Hepatocyte (in vitro differentiated cells): ENCODE data around the gene ZBED3. TPM values are rescaled to one million over a fixed set of nuclear protein-coding genes. Genes with fewer than 3 reads are reported as not detected.

Experiments
- DNase-seq: peaks from one replicate; pipeline ENCODE4 v3.0.0-alpha.2; 2016; ENCODE audit warnings: low spot score
- H2AFZ ChIP-seq: fragments of 200-600 bp; sonication (generic); 2 replicates; pipeline ENCODE4 v1.6.0; 2016; ENCODE audit warnings: antibody characterized with exemption, mild to moderate bottlenecking
- H3K27ac ChIP-seq: fragments of 200-600 bp; sonication (generic); 2 replicates; pipeline ENCODE4 v1.5.1; 2016; ENCODE audit warnings: mild to moderate bottlenecking
- H3K27me3 ChIP-seq: fragments of 200-600 bp; sonication (generic); 2 replicates; pipeline ENCODE4 v1.6.1; 2016
- H3K36me3 ChIP-seq: fragments of 200-600 bp; sonication (generic); replicated peaks from 2 replicates; pipeline ENCODE4 v1.5.1; 2016; ENCODE audit warnings: low read depth; ENCODE audit not compliant: insufficient read depth
- H3K4me1 ChIP-seq: fragments of 200-600 bp; sonication (generic); 2 replicates; pipeline ENCODE4 v1.5.1; 2016; ENCODE audit warnings: mild to moderate bottlenecking, moderate library complexity; ENCODE audit not compliant: insufficient read depth
- H3K4me2 ChIP-seq: fragments of 200-600 bp; sonication (generic); 2 replicates; pipeline ENCODE4 v1.6.0; 2016
- H3K4me3 ChIP-seq: fragments of 200-600 bp; sonication (generic); 2 replicates; pipeline ENCODE4 v1.5.1; 2016; ENCODE audit warnings: mild to moderate bottlenecking
- H3K79me2 ChIP-seq: fragments of 200-600 bp; sonication (generic); 2 replicates; pipeline ENCODE4 v1.6.0; 2017; ENCODE audit warnings: mild to moderate bottlenecking
- H3K9me2 ChIP-seq: fragments of 200-600 bp; sonication (generic); replicated peaks from 2 replicates; pipeline ENCODE4 v1.6.0; 2017; ENCODE audit warnings: mild to moderate bottlenecking; ENCODE audit not compliant: insufficient read depth
- H3K9me3 ChIP-seq: fragments of 200-600 bp; sonication (generic); 2 replicates; pipeline ENCODE4 v1.5.1; 2016; ENCODE audit warnings: low read depth, mild to moderate bottlenecking
- H4K20me1 ChIP-seq: fragments of 200-600 bp; sonication (generic); 2 replicates; pipeline ENCODE4 v1.6.0; 2016; ENCODE audit warnings: mild to moderate bottlenecking; ENCODE audit not compliant: insufficient read depth, poor library complexity, severe bottlenecking
- EZH2 ChIP-seq: fragments of 200-600 bp; sonication (generic); IDR thresholded peaks from 2 replicates; pipeline ENCODE4 v1.6.1; 2016; ENCODE audit warnings: antibody characterized with exemption, mild to moderate bottlenecking, borderline replicate concordance
- EZH2phosphoT487 ChIP-seq: fragments of 200-600 bp; sonication (generic); IDR thresholded peaks from one replicate; pipeline ENCODE4 v1.6.1; 2018; ENCODE audit warnings: antibody characterized with exemption, mild to moderate bottlenecking, low read depth, moderate library complexity; ENCODE audit not compliant: unreplicated experiment, severe bottlenecking
- WGBS: methylation state at CpG from one replicate; pipeline ENCODE4 v1.1.6; 2016; ENCODE audit warnings: low lambda C conversion rate; ENCODE audit errors: missing lambda C conversion rate; 5-methylcytosine and 5-hydroxymethylcytosine counted together
- polyA plus RNA-seq: library from polyadenylated mRNA; unstranded; fragments of >200 nt; fragmentation: Nextera tagmentation; extraction: Ambion mirVana; gene quantifications from 2 replicates; pipeline ENCODE4 v1.2.1, GENCODE V29; 2016
- total RNA-seq: library from RNA; depleted of rRNA; stranded (reverse); fragments of >200 nt; gene quantifications from 2 replicates; pipeline ENCODE4 v1.2.3, GENCODE V29; 2014
- TF ChIP-seq, protein P1 (sequence below): fragments of 200-600 bp; sonication (generic); IDR thresholded peaks from 2 replicates; pipeline ENCODE4 v1.5.1; 2016; ENCODE audit warnings: antibody characterized with exemption, mild to moderate bottlenecking; ENCODE audit not compliant: poor library complexity

Gene ZBED3
- total and polyA plus RNA-seq, 2 experiments from 2014 or later: 6.0 to 29.8 TPM

DNA sequence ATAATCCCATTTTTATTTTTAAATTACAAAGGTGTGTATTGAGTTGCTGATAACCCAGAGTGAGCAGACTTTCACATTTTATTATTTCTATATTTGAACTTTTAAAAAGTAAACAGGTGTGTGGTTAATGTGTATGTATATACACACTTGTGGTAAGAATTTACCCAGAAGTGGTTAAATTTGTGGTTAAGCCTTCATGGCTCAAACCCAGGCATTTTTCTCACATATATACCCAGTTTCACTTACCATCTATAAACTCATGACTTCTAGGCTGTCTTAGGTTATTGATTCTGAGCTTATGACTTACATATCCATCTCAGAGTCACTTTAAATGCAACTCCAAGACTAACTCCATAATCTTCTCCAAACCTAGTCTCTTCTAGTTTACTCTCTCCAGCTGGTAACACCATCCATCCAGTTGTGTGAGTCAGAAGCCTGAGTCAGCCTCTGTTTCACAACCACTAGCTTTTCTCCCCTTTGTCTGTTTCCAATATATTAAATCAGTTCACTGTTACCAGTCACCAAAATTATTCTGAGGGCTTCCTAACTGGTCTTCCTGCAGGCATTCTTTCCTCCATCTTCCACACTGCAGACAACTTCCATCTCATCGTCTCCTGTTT is 20.2 kb downstream of the ZBED3 start:
- Histone ChIP-seq H3K36me3 (peaks cover 9% of the 10 kb centered on the region), H3K9me3 (no peaks in the 10 kb centered on the region), H3K79me2 (no peaks in the 10 kb centered on the region), H3K27ac (no peak overlapping the region), H2AFZ (no peak overlapping the region), H3K4me2 (no peak overlapping the region), H3K9me2 (no peaks in the 10 kb centered on the region), H3K27me3 (no peaks in the 10 kb centered on the region), H4K20me1 (no peaks in the 10 kb centered on the region), H3K4me3 (no peak overlapping the region), H3K4me1 (peaks cover 7% of the 10 kb centered on the region)
- 50% methylated on average over 1 of the region's 1 CpG for WGBS
- TF ChIP-seq EZH2 (no peak), EZH2phosphoT487 (no peak)
- TF ChIP-seq, protein P1, sequence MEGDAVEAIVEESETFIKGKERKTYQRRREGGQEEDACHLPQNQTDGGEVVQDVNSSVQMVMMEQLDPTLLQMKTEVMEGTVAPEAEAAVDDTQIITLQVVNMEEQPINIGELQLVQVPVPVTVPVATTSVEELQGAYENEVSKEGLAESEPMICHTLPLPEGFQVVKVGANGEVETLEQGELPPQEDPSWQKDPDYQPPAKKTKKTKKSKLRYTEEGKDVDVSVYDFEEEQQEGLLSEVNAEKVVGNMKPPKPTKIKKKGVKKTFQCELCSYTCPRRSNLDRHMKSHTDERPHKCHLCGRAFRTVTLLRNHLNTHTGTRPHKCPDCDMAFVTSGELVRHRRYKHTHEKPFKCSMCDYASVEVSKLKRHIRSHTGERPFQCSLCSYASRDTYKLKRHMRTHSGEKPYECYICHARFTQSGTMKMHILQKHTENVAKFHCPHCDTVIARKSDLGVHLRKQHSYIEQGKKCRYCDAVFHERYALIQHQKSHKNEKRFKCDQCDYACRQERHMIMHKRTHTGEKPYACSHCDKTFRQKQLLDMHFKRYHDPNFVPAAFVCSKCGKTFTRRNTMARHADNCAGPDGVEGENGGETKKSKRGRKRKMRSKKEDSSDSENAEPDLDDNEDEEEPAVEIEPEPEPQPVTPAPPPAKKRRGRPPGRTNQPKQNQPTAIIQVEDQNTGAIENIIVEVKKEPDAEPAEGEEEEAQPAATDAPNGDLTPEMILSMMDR: no peak
- no peak for DNase-seq

DNA sequence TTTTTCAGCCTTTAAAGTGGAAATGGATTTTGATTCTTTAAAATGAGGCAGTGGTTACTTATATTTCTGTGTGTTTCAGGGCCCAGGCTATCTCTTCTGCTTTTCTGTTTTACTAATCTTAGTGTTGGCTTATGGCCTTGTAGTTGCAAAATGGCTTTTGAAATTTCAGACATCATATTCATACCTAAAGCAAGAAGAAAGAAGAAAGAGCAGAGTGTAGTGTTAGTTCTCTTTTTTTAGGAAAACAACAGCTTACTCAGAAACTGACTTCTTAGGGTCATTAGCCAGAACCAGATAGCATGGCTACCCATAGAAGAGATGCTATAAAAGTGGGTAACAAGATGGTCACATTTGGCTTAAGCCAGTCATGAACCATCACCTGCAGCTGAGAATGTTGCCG is 20.9 kb downstream of the ZBED3 start:
- Histone ChIP-seq H3K4me1 (peaks cover 9% of the 10 kb centered on the region), H3K9me3 (no peaks in the 10 kb centered on the region), H3K79me2 (no peaks in the 10 kb centered on the region), H3K4me3 (no peak overlapping the region), H3K27me3 (no peaks in the 10 kb centered on the region), H3K27ac (no peak overlapping the region), H3K9me2 (no peaks in the 10 kb centered on the region), H3K36me3 (peaks cover 9% of the 10 kb centered on the region), H3K4me2 (no peak overlapping the region), H4K20me1 (no peaks in the 10 kb centered on the region), H2AFZ (no peak overlapping the region)
- no peak for TF ChIP-seq EZH2phosphoT487
- TF ChIP-seq EZH2: no peak
- TF ChIP-seq, protein P1: no peak
- DNase-seq: no peak
- WGBS: 96% methylated on average over 1 of the region's 1 CpG

DNA sequence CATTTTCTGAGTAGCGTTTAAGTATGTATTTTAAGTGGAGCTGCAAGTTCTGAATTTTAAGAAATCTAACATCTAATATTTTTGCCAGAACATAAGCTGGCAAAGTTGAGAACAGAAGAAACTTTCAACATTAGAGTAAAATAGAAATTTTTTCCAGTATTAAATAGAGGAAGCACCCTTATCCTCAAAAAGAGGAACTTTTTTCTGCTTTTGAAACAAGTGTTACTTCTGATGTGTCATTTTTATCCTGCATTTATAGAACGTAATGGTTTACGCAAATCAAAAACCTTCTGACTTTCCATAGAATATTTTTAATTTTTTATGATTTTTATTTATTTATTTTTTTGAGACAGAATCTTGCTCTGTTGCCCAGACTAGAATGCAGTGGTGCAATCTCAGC is 21.8 kb downstream of the ZBED3 start:
- peaks cover 6% of the 10 kb centered on the region for H3K9me3 ChIP-seq
- H3K79me2 ChIP-seq: no peaks in the 10 kb centered on the region
- H3K4me3 ChIP-seq: no peak overlapping the region
- no peak overlapping the region for H3K4me2 ChIP-seq
- H3K27ac ChIP-seq: no peak overlapping the region
- H4K20me1 ChIP-seq: no peaks in the 10 kb centered on the region
- WGBS: over 99% methylated on average over 3 of the region's 3 CpGs
- TF ChIP-seq, protein P1: no peak
- TF ChIP-seq EZH2 (no peak), EZH2phosphoT487 (no peak)
- no peak for DNase-seq
- H3K9me2 ChIP-seq: no peaks in the 10 kb centered on the region
- peaks cover 9% of the 10 kb centered on the region for H3K4me1 ChIP-seq
- H3K27me3 ChIP-seq: no peaks in the 10 kb centered on the region
- H3K36me3 ChIP-seq: peaks cover 9% of the 10 kb centered on the region
- no peak overlapping the region for H2AFZ ChIP-seq
